ENCODE results near the gene ELOVL6.

The ELOVL6 gene

GRCh38 chr4:110109455-110109854, 89.0 kb downstream of the ELOVL6 start:
- Histone ChIP-seq H3K36me3 (peaks cover 41% of the 10 kb centered on the region), H3K4me2 (no peak overlapping the region)

GRCh38 chr4:110108960-110109359, 89.5 kb downstream of the ELOVL6 start:
- Histone ChIP-seq H3K4me2 (no peak overlapping the region), H4K20me1 (no peaks in the 10 kb centered on the region), H3K27ac (no peak overlapping the region), H3K4me1 (no peaks in the 10 kb centered on the region), H3K36me3 (peaks cover 46% of the 10 kb centered on the region), H3K27me3 (no peaks in the 10 kb centered on the region), H3K9ac (no peak overlapping the region), H3K4me3 (no peak overlapping the region), H3K9me3 (no peaks in the 10 kb centered on the region)
- TF ChIP-seq Cebpa-rat (IDR thresholded peaks at IDR 0.05): no peak

More at GRCh38 chr4:110109455-110109854, 89.0 kb downstream of the ELOVL6 start:
- no peak overlapping the region for H3K27ac ChIP-seq
- H3K27me3 ChIP-seq: no peaks in the 10 kb centered on the region
- H3K4me3 ChIP-seq: no peak overlapping the region
- no peaks in the 10 kb centered on the region for H3K9me3 ChIP-seq
- no peaks in the 10 kb centered on the region for H3K4me1 ChIP-seq
- H3K9ac ChIP-seq: no peak overlapping the region
- no peaks in the 10 kb centered on the region for H4K20me1 ChIP-seq
- no peak for TF ChIP-seq Cebpa-rat (IDR thresholded peaks at IDR 0.05)

GRCh38 chr4:110108422-110108821, 90.0 kb downstream of the ELOVL6 start:
- Histone ChIP-seq H3K4me1 (no peaks in the 10 kb centered on the region), H3K4me3 (no peak overlapping the region), H3K27me3 (no peaks in the 10 kb centered on the region), H4K20me1 (no peaks in the 10 kb centered on the region), H3K27ac (no peak overlapping the region), H3K9me3 (no peaks in the 10 kb centered on the region), H3K9ac (no peak overlapping the region), H3K36me3 (peaks cover 48% of the 10 kb centered on the region), H3K4me2 (no peak overlapping the region)
- no peak for TF ChIP-seq Cebpa-rat (IDR thresholded peaks at IDR 0.05)

- Histone ChIP-seq H3K4me1 (no peaks in the 10 kb centered on the region), H3K4me2 (no peak overlapping the region), H3K36me3 (peaks cover 45% of the 10 kb centered on the region), H3K9me3 (no peaks in the 10 kb centered on the region), H4K20me1 (no peaks in the 10 kb centered on the region), H3K27me3 (no peaks in the 10 kb centered on the region), H3K27ac (no peak overlapping the region), H3K4me3 (no peak overlapping the region), H3K9ac (no peak overlapping the region)
- no peak for TF ChIP-seq Cebpa-rat (IDR thresholded peaks at IDR 0.05)
These were observed 90.5 kb downstream of the ELOVL6 start for GRCh38 chr4:110107866-110108265.

- Histone ChIP-seq H3K9me3 (no peaks in the 10 kb centered on the region), H3K9ac (no peak overlapping the region), H3K4me3 (no peak overlapping the region), H3K36me3 (peaks cover 42% of the 10 kb centered on the region), H3K4me1 (no peaks in the 10 kb centered on the region), H3K27me3 (no peaks in the 10 kb centered on the region), H3K27ac (no peak overlapping the region), H3K4me2 (no peak overlapping the region), H4K20me1 (no peaks in the 10 kb centered on the region)
- TF ChIP-seq Cebpa-rat (IDR thresholded peaks at IDR 0.05): no peak
These were observed 91.5 kb downstream of the ELOVL6 start for GRCh38 chr4:110106931-110107296.

GRCh38 chr4:110104661-110105060, 93.8 kb downstream of the ELOVL6 start:
- Histone ChIP-seq H4K20me1 (no peaks in the 10 kb centered on the region), H3K9me3 (no peaks in the 10 kb centered on the region), H3K4me2 (no peak overlapping the region), H3K27me3 (no peaks in the 10 kb centered on the region), H3K4me3 (no peak overlapping the region), H3K36me3 (peaks cover 39% of the 10 kb centered on the region), H3K9ac (no peak overlapping the region), H3K4me1 (no peaks in the 10 kb centered on the region), H3K27ac (no peak overlapping the region)
- TF ChIP-seq Cebpa-rat (IDR thresholded peaks at IDR 0.05): no peak

- Histone ChIP-seq H3K36me3 (peaks cover 20% of the 10 kb centered on the region), H3K4me3 (no peak overlapping the region), H3K27me3 (no peaks in the 10 kb centered on the region), H4K20me1 (no peaks in the 10 kb centered on the region), H3K27ac (no peak overlapping the region), H3K9ac (no peak overlapping the region), H3K4me1 (peaks cover 11% of the 10 kb centered on the region), H3K9me3 (no peaks in the 10 kb centered on the region), H3K4me2 (no peak overlapping the region)
- TF ChIP-seq Cebpa-rat (IDR thresholded peaks at IDR 0.05): no peak
These were observed 98.8 kb downstream of the ELOVL6 start for GRCh38 chr4:110099638-110100037.

- TF ChIP-seq Cebpa-rat (IDR thresholded peaks at IDR 0.05): no peak
- peak overlapping the region; percentile 24 for H3K4me2 ChIP-seq
These were observed 102.0 kb downstream of the ELOVL6 start for GRCh38 chr4:110096405-110096804.

GRCh38 chr4:110092646-110093045, 105.8 kb downstream of the ELOVL6 start:
- peaks cover 11% of the 10 kb centered on the region; the same call in 1 of the 2 replicates for H3K36me3 ChIP-seq
- H3K4me2 ChIP-seq: no peak overlapping the region
- H3K27me3 ChIP-seq: no peaks in the 10 kb centered on the region
- H3K4me1 ChIP-seq: peaks cover 37% of the 10 kb centered on the region
- H4K20me1 ChIP-seq: no peaks in the 10 kb centered on the region
- no peaks in the 10 kb centered on the region for H3K9me3 ChIP-seq
- no peak overlapping the region for H3K4me3 ChIP-seq
- no peak for TF ChIP-seq Cebpa-rat (IDR thresholded peaks at IDR 0.05)
- no peak overlapping the region for H3K9ac ChIP-seq
- no peak overlapping the region for H3K27ac ChIP-seq

More at GRCh38 chr4:110096405-110096804, 102.0 kb downstream of the ELOVL6 start:
- H3K4me1 ChIP-seq: peaks cover 19% of the 10 kb centered on the region
- H3K27me3 ChIP-seq: no peaks in the 10 kb centered on the region
- H3K9ac ChIP-seq: no peak overlapping the region
- no peak overlapping the region for H3K4me3 ChIP-seq
- H4K20me1 ChIP-seq: no peaks in the 10 kb centered on the region
- no peak overlapping the region for H3K27ac ChIP-seq
- 0 out of 2 replicates have a peak, but pooled peaks cover under 1% of the 10 kb centered on the region for H3K36me3 ChIP-seq
- no peaks in the 10 kb centered on the region for H3K9me3 ChIP-seq

GRCh38 chr4:110091434-110092140, 106.8 kb downstream of the ELOVL6 start:
- Histone ChIP-seq H4K20me1 (no peaks in the 10 kb centered on the region), H3K27me3 (no peaks in the 10 kb centered on the region), H3K4me3 (no peak overlapping the region), H3K4me1 (peaks cover 47% of the 10 kb centered on the region), H3K9me3 (no peaks in the 10 kb centered on the region), H3K27ac (no peak overlapping the region), H3K9ac (no peak overlapping the region), H3K36me3 (peaks cover 11% of the 10 kb centered on the region; the same call in 1 of the 2 replicates), H3K4me2 (no peak overlapping the region)
- TF ChIP-seq Cebpa-rat (IDR thresholded peaks at IDR 0.05): no peak
